Type B pancreatic cell (in vitro differentiated cells): ENCODE measurements around the gene SDK2. TPM values are rescaled to one million over a fixed set of nuclear protein-coding genes. Genes with fewer than 3 reads are reported as not detected.

ENCODE experiments used
- DNase-seq: peaks from one replicate; pipeline ENCODE4 v3.0.0; 2021; ENCODE audit warnings: mixed read lengths; ENCODE audit not compliant: unreplicated experiment; ENCODE audit errors: extremely low spot score
- H3K27ac Mint-ChIP-seq: 2 replicates; pipeline ENCODE4 v1.8.0; 2021; ENCODE audit warnings: mild to moderate bottlenecking, mixed read lengths
- H3K27me3 Mint-ChIP-seq: 2 replicates; pipeline ENCODE4 v1.8.0; 2021; ENCODE audit warnings: mixed read lengths
- H3K36me3 Mint-ChIP-seq: 2 replicates; pipeline ENCODE4 v1.8.0; 2021; ENCODE audit warnings: mixed read lengths
- H3K4me1 Mint-ChIP-seq: one replicate; pipeline ENCODE4 v1.8.0; 2021; ENCODE audit warnings: mixed read lengths; ENCODE audit not compliant: unreplicated experiment
- H3K4me3 Mint-ChIP-seq: 2 replicates; pipeline ENCODE4 v1.8.0; 2021; ENCODE audit warnings: mild to moderate bottlenecking, mixed read lengths
- H3K9me3 Mint-ChIP-seq: 2 replicates; pipeline ENCODE4 v1.8.0; 2021; ENCODE audit warnings: mixed read lengths
- CTCF ChIP-seq: fragments of 200-600 bp; sonication (generic); conservative IDR thresholded peaks from 2 replicates; pipeline ENCODE4 v1.5.0; 2021; ENCODE audit warnings: antibody characterized with exemption, mild to moderate bottlenecking
- total RNA-seq: library from RNA; stranded (reverse); gene quantifications from 2 replicates; pipeline ENCODE4 v1.2.1, GENCODE V29; 2021; ENCODE audit warnings: low replicate concordance

Gene SDK2
- total RNA-seq, 1 donor from 2014 or later = 47.3 TPM

GRCh38 chr17:73394512-73395450, 249.5 kb downstream of the SDK2 start:
- no peak for TF ChIP-seq CTCF
- no peak for DNase-seq
- H3K36me3 Mint-ChIP-seq = no peaks in the 10 kb centered on the region
- peaks cover 8% of the 10 kb centered on the region for H3K4me1 Mint-ChIP-seq
- H3K27ac Mint-ChIP-seq = no peak overlapping the region
- no peaks in the 10 kb centered on the region for H3K27me3 Mint-ChIP-seq
- no peaks in the 10 kb centered on the region for H3K9me3 Mint-ChIP-seq
- H3K4me3 Mint-ChIP-seq = no peak overlapping the region

GRCh38 chr17:73393962-73394361, 250.3 kb downstream of the SDK2 start:
- Mint-ChIP-seq H3K27ac (no peak overlapping the region), H3K27me3 (no peaks in the 10 kb centered on the region), H3K4me1 (peaks cover 8% of the 10 kb centered on the region), H3K36me3 (no peaks in the 10 kb centered on the region), H3K4me3 (no peak overlapping the region), H3K9me3 (no peaks in the 10 kb centered on the region)
- DNase-seq = no peak
- TF ChIP-seq CTCF = no peak

GRCh38 chr17:73393381-73393780, 250.9 kb downstream of the SDK2 start:
- Mint-ChIP-seq H3K4me3 (no peak overlapping the region), H3K36me3 (no peaks in the 10 kb centered on the region), H3K9me3 (no peaks in the 10 kb centered on the region), H3K4me1 (peaks cover 8% of the 10 kb centered on the region), H3K27ac (no peak overlapping the region), H3K27me3 (no peaks in the 10 kb centered on the region)
- no peak for TF ChIP-seq CTCF
- no peak for DNase-seq

GRCh38 chr17:73391331-73392265, 252.6 kb downstream of the SDK2 start:
- no peak for DNase-seq
- no peaks in the 10 kb centered on the region for H3K27me3 Mint-ChIP-seq
- H3K27ac Mint-ChIP-seq = no peak overlapping the region
- H3K4me1 Mint-ChIP-seq = peaks cover 1% of the 10 kb centered on the region
- no peaks in the 10 kb centered on the region for H3K9me3 Mint-ChIP-seq
- no peaks in the 10 kb centered on the region for H3K36me3 Mint-ChIP-seq
- TF ChIP-seq CTCF = no peak
- no peak overlapping the region for H3K4me3 Mint-ChIP-seq

- Mint-ChIP-seq H3K27me3 (no peaks in the 10 kb centered on the region), H3K4me1 (no peaks in the 10 kb centered on the region), H3K27ac (no peak overlapping the region), H3K9me3 (no peaks in the 10 kb centered on the region), H3K36me3 (no peaks in the 10 kb centered on the region), H3K4me3 (no peak overlapping the region)
- no peak for TF ChIP-seq CTCF
- no peak for DNase-seq
Measured at GRCh38 chr17:73390851-73391250, 253.4 kb downstream of the SDK2 start.
